SIG-M5 treated with dmso at 0.1 percent for 504 hours (cell line): ENCODE data around the gene PRADC1.

Experiments used
- DNase-seq: peaks from one replicate; lab custom pipeline; 2025; ENCODE audit not compliant: unreplicated experiment; lab: John Stamatoyannopoulos, UW

Gene PRADC1

DNA sequence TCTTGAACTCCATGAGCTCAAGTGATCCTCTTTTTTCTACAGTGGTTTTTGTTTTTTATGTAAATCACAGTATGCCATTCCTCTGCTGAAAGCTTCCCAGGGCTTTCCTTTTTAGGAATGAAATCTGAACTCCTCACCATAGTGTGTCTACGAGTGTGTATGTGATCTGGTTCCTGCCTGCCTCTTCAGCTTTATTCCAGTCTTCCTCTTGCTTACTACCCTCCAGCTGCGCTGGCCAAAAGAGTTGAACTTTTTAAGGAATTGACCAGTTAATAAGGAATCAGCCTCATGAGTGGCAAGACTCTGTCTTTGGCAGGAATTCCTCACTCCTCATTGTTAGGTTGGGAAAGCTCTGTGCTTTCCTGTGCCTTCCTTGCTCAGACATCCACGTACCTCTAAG lies 5.1 kb upstream of the PRADC1 start:
- DNase-seq: no peak

GRCh38 chr2:73237168-73237567 lies 4.1 kb upstream of the PRADC1 start:
- DNase-seq: no peak

GRCh38 chr2:73235315-73236028 lies 2.4 kb upstream of the PRADC1 start:
- DNase-seq: peak; percentile 48

GRCh38 chr2:73233932-73234832 lies 1.1 kb upstream of the PRADC1 start, which contains the start of gene CCT7:
TSS of gene CCT7 (plus strand) at chr2:73234308. CDS start at chr2:73234379, 71 bp downstream.
- DNase-seq: peak; percentile 92

GRCh38 chr2:73232403-73233153 lies 461 bp downstream of the PRADC1 start:
- DNase-seq: peak; percentile 54

GRCh38 chr2:73228631-73229030 lies 4.4 kb downstream of the PRADC1 start:
- DNase-seq: no peak

GRCh38 chr2:73227086-73227485 lies 6.0 kb downstream of the PRADC1 start:
- DNase-seq: no peak

DNA sequence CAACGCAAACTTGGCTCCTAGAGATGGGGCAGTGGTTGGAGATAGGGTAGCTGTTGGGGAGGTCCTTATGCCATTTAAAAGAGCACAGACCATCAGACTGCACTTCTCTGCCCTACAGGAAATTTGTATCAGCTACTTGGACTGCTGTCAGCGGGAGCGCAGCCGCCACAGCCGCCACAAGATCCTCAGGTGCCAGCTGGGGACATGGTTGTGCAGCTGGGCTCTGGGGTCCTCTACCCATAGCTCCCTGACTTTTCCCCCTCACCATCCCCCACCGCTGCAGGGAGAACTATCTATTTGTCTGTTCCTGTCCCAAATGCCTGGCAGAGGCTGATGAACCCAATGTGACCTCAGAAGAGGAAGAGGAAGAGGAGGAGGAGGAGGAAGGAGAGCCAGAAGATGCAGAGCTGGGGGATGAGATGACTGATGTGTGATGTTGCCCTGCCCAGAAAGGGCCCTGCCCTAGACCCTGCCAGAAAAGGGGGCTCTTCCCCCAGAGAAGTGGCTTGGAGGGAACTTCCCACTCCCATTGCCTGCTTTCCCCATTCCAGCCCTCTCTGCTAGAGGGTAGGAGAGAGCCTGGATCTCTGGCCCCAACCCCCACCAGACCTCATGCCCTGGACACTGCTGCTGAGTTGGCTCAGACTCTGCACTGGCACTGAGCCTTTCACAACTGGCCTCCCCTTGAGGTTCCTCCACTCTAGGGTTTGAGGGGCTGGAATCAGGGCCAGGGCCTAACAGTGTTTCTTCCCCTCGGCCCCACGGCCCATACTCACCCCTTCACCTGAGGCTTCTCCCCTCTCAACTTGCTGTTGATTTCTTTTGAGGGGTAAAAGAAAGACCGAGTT lies 7.3 kb downstream of the PRADC1 start:
- DNase-seq: no peak

- DNase-seq: no peak
These were observed 9.2 kb downstream of the PRADC1 start for GRCh38 chr2:73223821-73224220.

GRCh38 chr2:73218298-73218697 lies 14.7 kb downstream of the PRADC1 start:
- no peak for DNase-seq

- no peak for DNase-seq
These were observed 15.2 kb downstream of the PRADC1 start for GRCh38 chr2:73217826-73218225.

DNA sequence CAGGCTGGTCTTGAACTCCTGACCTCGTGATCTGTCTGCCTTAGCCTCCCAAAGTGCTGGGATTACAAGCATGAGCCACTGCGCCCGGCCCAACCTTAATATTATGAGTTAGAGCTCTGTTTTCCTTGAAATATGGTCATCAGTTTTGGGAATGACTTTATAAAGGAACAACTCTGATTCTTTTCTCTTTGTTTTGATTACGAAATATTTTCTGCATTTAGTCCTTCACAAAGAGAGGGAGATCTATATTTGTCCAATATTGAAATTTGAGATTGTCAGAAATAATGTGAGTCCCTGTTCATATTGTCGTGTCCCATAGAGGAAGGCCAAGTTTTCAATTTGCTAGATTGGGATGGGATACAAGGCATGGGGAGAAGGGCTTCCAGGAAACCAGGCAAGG lies 15.9 kb downstream of the PRADC1 start:
- no peak for DNase-seq

GRCh38 chr2:73215254-73215653 lies 17.8 kb downstream of the PRADC1 start:
- DNase-seq: no peak

- peak; percentile 84 for DNase-seq
These were observed 18.7 kb downstream of the PRADC1 start, which contains the start of gene SMYD5 for GRCh38 chr2:73214120-73215035. TSS of gene SMYD5 (plus strand) at chr2:73214245. CDS start at chr2:73214267, 22 bp downstream.

DNA sequence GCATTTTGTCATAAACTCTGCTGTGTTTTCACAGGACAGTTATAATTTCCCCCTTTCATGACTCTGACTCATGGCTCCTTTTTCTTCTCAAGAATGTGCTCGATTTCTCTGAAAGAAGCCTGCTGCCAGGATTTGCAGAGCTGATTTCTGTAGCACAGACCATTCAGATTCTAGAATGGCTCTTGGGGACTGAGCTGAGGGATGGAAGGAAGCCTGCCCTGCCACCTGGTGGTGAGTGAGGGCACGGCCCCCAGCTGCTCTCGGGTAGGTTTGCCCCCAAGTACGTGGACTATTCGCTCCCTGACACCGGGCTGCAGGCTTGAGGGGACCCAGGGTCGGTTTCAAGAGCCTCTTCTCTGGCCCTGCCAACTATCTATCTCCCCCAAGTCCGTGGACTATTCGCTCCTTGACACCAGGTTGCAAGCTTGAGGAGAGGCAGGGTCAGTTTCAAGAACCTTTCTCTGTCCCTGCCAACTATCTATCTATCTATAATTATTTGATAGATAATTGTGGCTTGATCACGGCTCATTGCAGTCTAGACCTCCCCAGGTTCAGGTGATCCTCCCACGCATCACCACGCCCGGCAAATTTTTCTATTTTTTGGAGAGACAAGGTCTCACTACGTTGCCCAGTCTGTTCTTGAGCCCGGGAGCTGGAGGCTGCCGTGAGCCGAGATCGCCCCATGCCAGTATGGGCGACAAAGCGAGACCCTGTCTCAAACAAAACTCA lies 20.4 kb downstream of the PRADC1 start:
- DNase-seq: peak; percentile 79

- no peak for DNase-seq
These were observed 21.0 kb downstream of the PRADC1 start for GRCh38 chr2:73212098-73212447.

- DNase-seq: no peak
These were observed 22.3 kb downstream of the PRADC1 start for GRCh38 chr2:73210696-73211095.

GRCh38 chr2:73210019-73210418 lies 23.0 kb downstream of the PRADC1 start:
- no peak for DNase-seq

- DNase-seq: no peak
These were observed 24.8 kb downstream of the PRADC1 start for GRCh38 chr2:73208258-73208657.
